DMS114 treated with DMSO at 0.1 percent for 48 hours (cell line): ENCODE data around the gene NOS3.

Source experiments
- DNase-seq: peaks from one replicate; lab custom pipeline; 2025; ENCODE audit not compliant: unreplicated experiment; lab: John Stamatoyannopoulos, UW

The NOS3 gene

DNA sequence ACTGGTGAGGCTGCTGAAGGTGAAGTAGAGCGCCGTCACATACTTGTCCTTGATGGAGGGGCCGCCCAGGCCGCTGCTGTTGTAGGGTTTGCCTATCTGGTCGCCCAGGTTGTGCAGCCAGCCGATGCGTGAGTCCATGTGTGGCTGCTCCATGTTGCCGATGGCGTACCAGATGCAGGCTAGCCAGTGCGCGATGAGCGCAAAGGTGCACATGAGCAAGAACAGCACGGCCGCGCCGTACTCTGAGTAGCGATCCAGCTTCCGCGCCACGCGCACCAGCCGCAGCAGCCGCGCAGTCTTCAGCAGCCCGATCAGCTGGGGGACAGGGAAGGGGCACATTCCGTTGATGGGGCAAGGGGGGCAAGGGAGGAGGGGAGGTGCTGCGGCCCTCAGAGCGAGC lies 39.3 kb upstream of the NOS3 start:
- no peak for DNase-seq

DNA sequence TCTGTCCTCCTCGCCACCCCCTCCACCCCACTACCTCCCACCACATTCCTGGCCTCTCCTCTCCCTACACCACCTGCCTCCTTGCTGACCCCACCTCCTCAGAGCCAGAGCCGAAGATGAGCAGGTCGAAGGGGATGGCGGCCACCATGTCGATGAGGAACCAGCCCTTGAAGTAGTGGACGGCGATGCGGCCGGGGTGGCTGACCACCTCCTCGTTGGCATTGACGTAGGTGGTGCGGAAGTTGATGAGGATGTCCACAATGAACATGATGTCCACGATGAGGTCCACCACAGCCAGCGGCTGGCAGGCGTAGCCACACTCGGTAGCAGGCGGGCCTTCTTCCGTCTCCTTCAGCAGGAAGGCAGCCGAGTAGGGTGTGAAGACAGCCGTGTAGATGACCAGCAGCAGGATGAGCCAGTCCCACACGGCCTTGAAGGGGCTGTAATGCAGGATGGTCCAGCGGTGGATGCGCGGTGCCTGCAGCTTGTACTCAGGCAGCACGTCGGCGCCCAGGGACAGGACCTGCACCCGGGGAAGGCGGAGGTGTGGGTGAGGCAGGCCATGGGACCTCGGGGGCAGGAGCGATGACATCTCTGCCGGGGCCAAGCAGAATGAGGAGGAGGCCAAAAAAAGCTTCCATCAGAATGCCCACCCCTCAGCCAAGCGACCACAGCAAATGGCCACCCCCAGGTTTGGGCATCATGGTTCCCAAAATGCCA lies 38.3 kb upstream of the NOS3 start:
- DNase-seq, result no peak

DNA sequence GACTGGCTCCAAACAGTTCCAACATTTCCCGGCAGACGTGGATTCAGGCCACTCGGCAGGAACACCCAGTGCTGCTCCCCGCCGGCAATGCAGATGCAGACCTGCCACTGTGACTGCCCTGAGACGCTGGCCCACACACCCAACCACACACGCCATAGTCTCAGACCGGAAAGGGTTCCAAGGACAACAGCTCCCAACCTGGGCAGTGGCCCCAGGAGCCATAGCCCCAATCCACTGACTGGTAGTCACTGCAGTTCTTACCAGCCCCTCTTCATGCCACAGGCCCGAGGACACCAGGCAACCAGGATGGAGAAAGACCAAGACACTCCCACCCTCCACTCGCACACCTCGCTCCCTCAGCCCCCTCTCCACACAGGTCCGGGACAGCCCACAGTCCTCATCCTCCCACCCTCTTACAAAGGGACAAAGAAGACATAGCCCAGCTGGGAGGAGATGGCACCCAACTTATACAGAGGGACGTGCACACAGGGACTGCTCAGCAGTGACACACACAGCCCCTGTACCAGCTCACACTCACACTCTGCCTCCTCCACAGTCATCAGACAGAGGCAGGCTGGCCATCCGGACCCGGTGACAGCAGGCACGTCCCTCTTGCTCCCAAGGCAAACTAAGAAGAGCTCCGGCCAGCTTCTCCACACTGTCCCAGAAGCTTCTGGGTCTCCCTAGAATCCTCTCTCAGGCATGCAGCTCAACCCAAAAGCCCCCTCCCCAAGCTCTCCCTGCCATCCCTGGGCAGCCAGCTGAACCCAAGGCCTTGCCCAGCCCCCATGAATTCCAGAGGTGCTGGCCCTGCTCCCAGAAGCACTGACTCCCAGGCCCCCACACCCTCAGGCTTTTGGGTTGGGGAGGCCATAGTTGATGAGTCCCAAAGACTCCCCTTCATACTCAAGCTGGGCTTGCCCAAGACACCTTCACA lies 37.5 kb upstream of the NOS3 start:
- no peak for DNase-seq

DNA sequence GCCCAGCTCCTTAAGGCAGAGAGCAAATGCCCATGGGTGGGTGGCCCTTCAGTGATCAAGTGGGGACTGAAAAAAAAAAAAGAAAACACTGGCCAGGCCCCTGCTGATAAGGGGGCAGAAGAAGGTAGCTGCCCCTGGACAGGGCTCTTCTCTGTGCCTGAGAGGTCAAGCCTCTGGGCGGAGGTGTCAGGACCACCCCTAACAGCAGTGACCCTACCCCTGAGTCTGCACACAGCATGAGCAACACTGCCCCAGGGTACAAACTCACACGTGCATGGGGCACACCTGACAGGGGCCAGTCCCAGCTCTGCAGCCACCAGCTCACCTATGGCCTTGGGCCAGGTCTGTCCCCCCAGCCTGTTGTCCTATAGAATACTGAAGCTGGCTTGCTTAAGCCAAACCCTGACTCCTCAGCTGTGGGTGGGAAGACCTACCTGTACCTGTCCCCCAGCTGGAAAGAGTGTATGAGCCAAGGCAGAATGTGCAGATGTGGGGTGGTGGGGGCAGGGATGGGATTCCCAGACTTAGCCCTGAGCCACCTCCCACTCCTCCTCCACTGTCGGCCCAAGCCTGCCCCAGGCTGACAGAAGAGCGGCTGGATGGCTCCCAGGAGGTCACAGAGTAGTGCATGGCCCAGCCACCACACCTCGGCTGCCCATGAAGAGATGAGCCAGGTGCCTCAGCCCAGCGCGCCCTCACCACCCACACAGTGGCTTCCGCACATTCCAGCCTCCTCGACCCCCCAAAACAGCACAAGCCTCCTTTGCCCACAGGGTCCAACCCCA lies 36.4 kb upstream of the NOS3 start:
- DNase-seq, result no peak

DNA sequence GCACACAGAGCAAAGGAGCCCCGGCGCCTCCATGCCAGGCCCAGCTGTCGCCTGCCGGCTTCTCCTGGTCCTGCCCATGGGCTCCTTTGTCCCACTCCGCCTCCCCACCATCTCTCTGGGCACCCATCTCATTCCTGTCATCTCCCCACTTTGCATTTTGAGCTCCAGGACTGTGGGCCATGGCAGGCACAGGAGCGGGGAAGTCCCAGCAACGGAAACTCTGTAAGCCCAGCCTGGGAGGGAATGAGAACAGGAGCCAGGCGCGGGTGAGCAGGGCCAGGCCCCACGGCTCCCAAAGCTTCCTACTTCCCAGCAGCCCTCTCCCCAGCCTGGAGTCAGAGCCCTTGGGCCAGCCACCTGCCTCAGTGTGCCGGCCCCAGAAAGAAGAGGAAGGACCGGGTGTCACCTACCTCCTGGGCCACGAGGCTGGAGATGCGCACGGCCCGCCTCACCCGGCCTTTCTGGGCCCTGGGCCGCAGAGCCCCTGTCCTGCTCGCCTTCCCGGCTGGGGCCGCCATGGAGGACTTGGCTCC lies 35.8 kb upstream of the NOS3 start:
- no peak for DNase-seq

DNA sequence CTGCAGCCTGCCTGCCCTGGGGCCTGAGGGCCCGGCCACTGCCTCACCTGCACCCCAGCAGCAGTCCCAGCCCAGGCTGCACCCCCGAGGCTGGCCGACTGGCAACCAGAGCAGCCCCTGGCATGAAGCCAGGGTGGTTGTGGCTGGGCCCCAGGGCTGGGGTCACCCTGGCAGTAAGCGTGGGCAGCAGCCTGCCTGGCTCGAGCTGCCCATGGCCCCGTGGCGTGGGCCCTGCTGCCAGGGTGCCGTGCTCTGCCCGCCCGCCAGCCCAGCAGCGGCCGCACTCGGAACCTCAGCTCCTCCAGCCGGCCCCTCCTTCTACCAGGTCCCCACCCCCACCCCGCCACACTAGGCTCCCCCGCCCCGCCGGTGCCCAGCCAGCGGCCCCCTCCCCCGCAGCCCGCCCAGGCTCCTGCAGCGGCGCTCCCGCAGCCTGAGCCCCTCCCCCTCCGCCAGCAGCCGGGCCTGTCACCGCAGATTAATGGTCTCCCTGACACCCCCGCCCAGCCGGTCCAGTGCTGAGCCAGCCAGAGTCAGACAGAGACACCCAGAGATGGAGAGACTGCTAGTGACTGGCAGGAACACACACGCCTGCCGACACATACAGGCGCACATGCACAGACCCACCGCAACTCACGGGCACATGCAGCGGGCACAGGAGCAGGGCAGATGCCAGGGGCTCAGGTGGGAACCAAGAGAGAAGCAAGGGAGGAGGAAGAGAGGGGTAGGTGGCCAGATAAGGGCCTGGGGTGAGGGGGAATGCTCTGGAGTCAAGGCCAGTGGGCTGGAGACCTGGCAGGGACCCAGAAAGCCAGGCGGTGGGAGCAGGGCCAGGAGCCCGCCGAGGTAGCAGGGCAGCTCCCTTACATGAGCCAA lies 35.1 kb upstream of the NOS3 start:
- no peak for DNase-seq

DNA sequence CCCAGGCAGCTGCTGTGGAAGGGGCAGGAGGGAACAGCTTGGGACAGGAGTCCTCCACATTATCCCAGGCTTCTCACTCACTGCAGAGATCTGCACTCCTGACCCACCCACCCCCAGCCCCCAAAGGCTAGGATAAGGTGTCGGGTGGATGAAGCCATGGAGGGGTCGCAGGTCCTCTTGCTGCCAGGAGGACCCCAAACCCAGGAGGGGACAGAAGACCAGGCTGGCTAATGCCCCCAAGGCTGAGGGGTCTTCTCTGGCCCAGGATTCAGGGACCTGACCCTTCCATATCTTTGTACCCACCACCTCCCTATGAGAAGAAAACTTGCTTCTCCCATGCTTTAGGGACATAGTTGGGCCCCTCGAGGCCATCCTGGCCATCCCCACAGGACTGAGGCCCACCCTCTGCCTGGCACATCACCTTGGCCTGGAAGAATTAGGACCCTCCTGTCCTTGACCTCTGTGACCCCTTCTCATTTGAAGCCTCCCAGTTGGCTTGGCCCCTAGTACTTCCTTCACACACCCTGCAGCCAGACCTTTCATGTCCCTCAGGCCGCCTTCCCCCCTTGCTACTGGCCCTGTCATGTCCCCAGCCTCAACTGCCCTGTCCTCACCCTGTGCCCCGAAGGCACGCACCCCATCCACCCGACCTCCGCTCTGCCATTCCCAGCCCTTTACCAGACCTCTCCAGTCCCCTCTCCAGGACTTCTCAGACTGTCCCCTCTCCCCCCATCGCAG lies 34.3 kb upstream of the NOS3 start:
- no peak for DNase-seq

DNA sequence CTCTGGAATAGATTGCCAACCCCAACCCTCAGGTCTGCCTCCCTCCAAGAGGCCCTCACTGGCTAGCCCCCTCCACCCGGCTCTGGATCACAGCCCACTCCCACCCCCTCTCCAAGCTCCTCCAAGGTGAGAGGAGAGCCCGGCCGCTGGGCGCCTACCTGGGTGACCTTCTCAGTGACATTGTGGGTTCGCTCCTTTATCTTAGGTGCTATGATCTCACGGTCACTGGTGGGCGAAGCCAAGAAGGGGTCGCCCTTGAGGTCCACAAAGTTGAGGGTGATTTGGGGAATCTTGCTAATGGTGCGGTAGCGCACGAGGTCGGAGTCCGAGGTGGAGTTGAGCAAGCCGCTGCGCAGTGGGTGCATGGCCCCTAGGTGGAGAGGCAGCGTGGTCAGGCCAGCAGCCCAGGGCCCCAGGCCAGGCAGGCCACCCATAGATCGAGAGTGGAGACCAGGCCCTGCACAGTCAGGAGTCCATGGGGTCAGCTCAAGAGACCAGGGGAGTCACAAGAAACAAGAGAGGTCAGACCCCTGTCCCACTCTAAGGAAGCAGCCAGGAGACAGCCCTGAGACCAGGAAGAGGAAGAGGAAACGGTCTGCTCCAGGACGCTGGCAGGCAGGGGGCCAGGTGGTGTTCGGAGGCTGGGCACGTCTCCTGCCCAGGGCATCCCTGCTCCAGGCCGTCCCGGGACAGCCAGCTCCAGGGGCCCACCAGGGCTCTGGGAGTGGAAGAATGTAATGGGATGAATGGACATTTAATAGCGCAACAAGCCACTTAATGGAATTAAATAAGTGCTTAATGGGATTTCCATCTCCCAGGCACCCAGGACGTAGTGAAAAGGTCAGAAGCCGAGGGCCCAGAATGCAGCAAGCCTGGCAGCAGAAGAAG lies 33.4 kb upstream of the NOS3 start:
- no peak for DNase-seq

DNA sequence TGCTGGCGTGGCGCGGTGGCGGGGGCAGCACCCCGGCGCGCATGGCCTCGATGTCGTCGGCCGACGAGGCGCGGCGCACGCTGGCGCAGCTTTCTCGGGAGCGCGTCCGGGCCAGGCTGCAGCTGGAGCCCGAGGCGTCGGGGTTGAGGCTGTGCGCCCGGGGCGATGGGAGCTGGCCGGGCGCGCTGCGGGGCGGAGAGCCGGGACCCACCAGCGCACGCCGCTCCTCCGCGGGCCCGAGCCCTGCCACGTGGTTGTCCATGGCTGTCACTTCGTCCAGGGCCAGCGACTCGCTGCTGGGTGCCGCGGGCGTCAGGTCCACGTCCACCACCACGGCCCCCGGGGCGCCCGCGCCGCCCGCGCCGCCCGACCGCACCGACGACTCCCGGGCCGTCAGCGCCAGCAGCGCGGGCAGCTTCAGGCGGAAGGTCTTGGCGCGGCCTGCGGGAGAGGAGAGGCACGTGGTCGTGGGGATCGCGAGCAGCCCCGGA lies 32.7 kb upstream of the NOS3 start:
- no peak for DNase-seq

DNA sequence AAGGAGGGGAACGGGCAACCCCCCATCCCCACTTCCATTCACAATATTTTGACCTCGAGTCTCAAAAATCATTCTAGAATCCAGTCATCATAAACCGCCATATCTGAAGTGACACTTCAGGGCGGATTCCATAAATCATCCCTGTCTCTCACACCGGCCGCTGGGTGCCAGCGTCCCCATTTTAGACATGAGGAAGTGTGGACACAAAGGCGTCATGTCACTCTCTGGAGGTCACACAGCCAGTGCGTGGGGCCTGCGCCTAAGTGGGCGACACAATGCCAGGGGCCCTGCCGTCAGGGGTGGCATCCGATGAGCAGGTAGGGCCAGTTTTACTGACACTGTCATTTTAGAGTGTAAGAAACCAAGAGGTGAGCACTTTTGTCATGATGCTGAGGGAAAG lies 32.2 kb upstream of the NOS3 start:
- no peak for DNase-seq

DNA sequence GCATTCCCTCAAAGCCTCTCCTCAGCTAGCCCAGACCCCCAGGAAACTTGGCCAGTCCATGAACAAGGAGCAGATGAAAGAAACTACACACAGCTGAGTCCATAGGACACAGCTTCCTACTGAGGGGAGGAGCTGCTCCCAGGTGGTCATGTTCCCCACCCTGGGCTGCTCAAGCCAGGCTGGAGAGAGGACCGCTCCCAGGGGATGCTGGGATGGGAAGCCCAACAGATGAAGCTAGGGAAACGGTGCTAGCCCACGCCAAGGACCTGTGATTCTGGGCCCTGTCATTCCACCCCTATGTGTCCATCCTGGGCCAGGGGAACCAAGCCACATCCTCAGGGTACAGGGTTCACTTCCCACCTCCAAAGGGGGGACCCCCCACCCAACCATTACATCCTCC lies 31.7 kb upstream of the NOS3 start:
- no peak for DNase-seq

DNA sequence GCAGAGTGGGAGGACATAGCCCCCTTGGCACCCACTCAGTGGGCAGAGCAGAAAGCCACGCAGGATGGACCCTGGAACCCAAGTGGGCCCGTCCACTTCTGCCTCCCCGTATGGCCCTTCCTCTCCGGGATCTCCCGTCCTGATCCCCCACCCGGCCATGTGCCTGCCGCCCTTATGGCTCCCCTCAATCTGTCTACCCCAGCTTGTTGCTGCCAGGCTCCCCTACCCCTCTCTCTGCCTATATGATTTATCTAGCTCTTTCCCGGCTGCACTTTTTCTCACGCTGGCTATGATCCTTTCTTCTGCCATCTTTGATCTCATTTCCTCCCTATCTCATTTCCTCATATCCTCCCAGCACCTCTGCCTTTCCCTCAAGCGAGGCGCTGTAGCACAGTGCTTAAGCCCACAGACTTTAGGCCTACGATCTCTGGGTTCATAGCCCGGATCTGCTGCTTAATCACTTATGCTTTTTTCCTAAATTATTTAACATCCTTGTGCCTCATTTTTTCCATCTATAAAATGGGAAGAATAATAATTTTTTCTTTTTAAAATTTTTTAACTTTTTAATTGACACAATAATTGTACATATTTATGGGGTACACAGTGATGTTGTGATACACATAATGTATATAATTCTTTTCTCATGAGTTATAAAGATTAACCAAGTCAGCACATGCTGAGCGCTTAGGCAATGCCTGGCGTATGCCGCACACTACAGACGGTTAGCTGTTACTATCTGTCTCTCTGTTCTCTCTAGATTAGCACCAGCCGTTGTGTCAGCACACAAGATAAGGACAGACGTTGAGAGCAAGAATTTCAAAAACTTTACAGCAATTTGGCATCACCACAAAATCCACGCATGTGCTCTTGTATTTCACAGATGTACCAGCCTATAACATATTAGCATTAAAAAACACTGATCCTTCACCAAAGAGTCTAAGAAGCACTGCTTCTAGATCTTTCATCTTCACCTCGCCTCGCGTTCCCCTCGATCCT lies 30.8 kb upstream of the NOS3 start:
- DNase-seq, result no peak

DNA sequence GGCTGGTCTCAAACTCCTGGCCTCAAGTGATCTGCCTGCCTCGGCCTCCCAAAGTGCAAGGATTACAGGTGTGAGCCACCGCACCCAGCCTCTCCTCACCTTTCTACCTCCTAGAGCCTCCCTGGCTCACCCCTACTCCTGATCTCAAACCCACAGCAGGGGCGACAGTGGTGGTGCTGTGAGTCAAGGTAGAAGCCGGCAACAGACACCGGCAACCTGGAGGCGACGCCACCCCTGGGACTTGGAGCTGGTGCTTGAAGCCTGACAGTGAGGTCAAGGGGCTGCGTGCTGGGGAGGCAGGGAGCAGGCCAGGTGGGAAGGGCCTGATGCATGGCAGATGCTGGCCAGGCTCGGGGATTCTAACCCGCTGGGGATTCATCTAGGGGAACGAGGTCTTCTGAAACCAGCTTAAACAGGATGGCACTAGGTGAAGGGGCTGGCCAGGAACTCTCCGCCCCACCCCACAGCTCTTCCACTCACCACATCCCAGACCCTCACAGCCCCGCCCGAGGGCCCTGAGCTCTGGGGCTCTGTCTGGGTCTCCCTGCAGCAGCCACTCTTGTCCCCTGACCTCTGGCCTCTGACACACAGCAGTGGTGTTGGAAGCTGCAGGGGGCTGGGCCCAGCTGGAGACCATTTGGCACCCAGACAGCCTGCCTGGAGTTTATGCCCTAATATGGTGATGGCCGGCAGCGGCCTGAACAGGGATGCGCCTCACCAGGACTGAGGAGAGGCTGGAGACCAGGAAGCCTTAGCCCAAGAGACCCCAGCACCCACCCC lies 29.1 kb upstream of the NOS3 start:
- DNase-seq, result no peak

DNA sequence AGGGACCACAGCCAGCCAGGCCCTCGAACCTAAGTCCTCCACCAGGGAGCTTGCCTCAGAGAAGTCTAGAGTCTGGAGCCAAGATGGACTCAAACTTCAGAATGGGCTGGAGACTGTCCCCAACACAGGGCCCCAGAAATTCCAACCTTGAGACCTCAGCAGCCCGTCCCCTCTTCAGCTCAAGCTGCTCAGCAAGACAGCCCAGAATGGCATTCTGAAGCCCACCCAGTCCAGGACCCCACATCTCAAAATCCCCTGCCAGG lies 28.6 kb upstream of the NOS3 start:
- no peak for DNase-seq

DNA sequence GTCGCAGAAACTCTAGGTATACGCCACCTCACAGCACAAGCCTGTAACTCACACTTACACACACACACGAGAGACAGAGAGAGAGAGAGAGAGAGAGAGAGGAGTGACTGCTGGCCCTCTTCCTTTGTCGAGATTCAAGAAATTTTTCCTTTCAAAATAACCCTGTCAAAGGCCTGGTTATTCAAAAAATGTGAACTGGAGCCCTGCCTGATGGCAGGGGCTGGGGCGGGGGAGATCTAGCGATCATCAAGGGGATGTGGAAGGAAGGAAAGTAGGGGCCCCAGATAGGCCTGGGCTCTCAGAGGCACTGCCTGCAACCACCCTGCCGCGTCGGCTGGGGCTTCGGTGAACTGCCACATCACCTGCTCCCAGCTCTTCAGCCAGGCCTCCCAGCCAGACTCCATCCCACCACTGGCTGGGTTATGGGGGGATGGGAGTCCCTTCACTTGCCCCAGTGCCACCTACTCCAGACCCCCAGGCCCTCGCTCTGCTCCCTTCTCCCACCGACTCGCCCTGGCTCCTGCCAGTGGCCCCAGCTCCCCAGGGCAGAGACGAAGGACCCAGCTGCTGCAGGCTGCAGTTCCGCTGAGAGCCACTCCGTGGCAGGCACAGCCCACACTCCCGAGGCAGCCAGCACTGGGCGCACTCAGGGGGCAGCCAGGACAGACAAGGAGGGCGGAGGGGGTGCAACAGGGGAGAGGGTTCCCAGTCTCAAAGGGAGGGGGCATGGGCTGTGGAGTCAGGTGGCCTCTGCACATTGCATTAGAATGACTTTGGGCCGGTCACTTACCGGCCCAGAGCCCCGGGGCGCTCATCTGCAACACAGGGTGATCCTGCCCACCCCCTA lies 28.0 kb upstream of the NOS3 start:
- DNase-seq, result no peak
